ENCODE results near the gene KCNK16. TPM values are rescaled to one million over a fixed set of nuclear protein-coding genes. Genes with fewer than 3 reads are reported as not detected.

KCNK16 gene
- total and polyA plus RNA-seq, 10 of the 15 experiments (the other 5 are each of a cell fraction or from before 2014, with no cell fraction given): not detected

GRCh38 chr6:39273406-39273821 is 49.1 kb downstream of the KCNK16 start:
- no peaks in the 10 kb centered on the region for H3K36me3 ChIP-seq (ENCODE audit: control insufficient read depth in 2 of 2, insufficient read depth in 2 of 2, low read length in 1 of 2)
- POLR2A ChIA-PET: no interaction called here
- no peak overlapping the region for H3K9ac ChIP-seq (ENCODE audit: control insufficient read depth, insufficient read depth, low read length)
- FAIRE-seq: no peak
- H2AFZ ChIP-seq (ENCODE audit: control insufficient read depth, low read depth, low read length): no peak overlapping the region
- H3K27me3 ChIP-seq (replicated peaks in 1 of 2; ENCODE audit: control insufficient read depth in 2 of 2, insufficient read depth in 2 of 2, low read length in 1 of 2): no peaks in the 10 kb centered on the region; a peak in 1 of 4 replicates
- no peak for DNase-seq (ENCODE audit: low read depth, low spot score)
- no peak overlapping the region for H3K4me2 ChIP-seq (ENCODE audit: control insufficient read depth, insufficient read depth)
- CTCF ChIA-PET: interaction anchor here (1.1 to 2.0 kb wide), 2 partner anchors 29 to 76 kb away, joined by 3 to 6 read pairs; no protein-coding TSS in a partner anchor
- TF ChIP-seq CREM (IDR thresholded peaks at IDR 0.05; ENCODE audit: low read depth): no peak
- TF ChIP-seq ZNF384 (IDR thresholded peaks at IDR 0.05; ENCODE audit: borderline replicate concordance, low read depth, low read length): no peak
- TF ChIP-seq, protein P1, sequence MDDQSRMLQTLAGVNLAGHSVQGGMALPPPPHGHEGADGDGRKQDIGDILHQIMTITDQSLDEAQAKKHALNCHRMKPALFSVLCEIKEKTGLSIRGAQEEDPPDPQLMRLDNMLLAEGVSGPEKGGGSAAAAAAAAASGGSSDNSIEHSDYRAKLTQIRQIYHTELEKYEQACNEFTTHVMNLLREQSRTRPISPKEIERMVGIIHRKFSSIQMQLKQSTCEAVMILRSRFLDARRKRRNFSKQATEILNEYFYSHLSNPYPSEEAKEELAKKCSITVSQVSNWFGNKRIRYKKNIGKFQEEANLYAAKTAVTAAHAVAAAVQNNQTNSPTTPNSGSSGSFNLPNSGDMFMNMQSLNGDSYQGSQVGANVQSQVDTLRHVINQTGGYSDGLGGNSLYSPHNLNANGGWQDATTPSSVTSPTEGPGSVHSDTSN (IDR thresholded peaks at IDR 0.05; ENCODE audit: insufficient replicate concordance, low read depth, low read length): no peak
- no peak for TF ChIP-seq POU2F2 (IDR thresholded peaks at IDR 0.05; ENCODE audit: borderline replicate concordance, low read depth, low read length)
- TF ChIP-seq ATF3 (IDR thresholded peaks at IDR 0.05; ENCODE audit: borderline replicate concordance, extremely low read depth, low read depth, low read length): no peak
- no peak for TF ChIP-seq NFYA (IDR thresholded peaks at IDR 0.05; ENCODE audit: borderline replicate concordance, low read depth, low read length)
- TF ChIP-seq, protein P2, sequence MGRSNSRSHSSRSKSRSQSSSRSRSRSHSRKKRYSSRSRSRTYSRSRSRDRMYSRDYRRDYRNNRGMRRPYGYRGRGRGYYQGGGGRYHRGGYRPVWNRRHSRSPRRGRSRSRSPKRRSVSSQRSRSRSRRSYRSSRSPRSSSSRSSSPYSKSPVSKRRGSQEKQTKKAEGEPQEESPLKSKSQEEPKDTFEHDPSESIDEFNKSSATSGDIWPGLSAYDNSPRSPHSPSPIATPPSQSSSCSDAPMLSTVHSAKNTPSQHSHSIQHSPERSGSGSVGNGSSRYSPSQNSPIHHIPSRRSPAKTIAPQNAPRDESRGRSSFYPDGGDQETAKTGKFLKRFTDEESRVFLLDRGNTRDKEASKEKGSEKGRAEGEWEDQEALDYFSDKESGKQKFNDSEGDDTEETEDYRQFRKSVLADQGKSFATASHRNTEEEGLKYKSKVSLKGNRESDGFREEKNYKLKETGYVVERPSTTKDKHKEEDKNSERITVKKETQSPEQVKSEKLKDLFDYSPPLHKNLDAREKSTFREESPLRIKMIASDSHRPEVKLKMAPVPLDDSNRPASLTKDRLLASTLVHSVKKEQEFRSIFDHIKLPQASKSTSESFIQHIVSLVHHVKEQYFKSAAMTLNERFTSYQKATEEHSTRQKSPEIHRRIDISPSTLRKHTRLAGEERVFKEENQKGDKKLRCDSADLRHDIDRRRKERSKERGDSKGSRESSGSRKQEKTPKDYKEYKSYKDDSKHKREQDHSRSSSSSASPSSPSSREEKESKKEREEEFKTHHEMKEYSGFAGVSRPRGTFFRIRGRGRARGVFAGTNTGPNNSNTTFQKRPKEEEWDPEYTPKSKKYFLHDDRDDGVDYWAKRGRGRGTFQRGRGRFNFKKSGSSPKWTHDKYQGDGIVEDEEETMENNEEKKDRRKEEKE (IDR thresholded peaks at IDR 0.05): no peak
- TF ChIP-seq, protein P3, sequence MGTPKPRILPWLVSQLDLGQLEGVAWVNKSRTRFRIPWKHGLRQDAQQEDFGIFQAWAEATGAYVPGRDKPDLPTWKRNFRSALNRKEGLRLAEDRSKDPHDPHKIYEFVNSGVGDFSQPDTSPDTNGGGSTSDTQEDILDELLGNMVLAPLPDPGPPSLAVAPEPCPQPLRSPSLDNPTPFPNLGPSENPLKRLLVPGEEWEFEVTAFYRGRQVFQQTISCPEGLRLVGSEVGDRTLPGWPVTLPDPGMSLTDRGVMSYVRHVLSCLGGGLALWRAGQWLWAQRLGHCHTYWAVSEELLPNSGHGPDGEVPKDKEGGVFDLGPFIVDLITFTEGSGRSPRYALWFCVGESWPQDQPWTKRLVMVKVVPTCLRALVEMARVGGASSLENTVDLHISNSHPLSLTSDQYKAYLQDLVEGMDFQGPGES (IDR thresholded peaks at IDR 0.05): no peak
- TF ChIP-seq SMARCA5 (IDR thresholded peaks at IDR 0.05): no peak
- TF ChIP-seq ATF7 (IDR thresholded peaks at IDR 0.05; ENCODE audit: low read depth): no peak
- TF ChIP-seq LARP7 (IDR thresholded peaks at IDR 0.05): no peak
- no peak for TF ChIP-seq RUNX3 (IDR thresholded peaks at IDR 0.05; ENCODE audit: low read length)
- TF ChIP-seq, protein P4, sequence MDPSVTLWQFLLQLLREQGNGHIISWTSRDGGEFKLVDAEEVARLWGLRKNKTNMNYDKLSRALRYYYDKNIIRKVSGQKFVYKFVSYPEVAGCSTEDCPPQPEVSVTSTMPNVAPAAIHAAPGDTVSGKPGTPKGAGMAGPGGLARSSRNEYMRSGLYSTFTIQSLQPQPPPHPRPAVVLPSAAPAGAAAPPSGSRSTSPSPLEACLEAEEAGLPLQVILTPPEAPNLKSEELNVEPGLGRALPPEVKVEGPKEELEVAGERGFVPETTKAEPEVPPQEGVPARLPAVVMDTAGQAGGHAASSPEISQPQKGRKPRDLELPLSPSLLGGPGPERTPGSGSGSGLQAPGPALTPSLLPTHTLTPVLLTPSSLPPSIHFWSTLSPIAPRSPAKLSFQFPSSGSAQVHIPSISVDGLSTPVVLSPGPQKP (IDR thresholded peaks at IDR 0.05; ENCODE audit: low read depth, low read length): no peak
- no peak for TF ChIP-seq NFYB (IDR thresholded peaks at IDR 0.05; ENCODE audit: insufficient read depth, low read depth, low read length)
- intact Hi-C loops (cut with micrococcal nuclease; ENCODE audit: unreplicated experiment) (no loop called here), in situ Hi-C loops (cut with MboI) (no loop called here)
- ATAC-seq: no peak
- H3K79me2 ChIP-seq (ENCODE audit: control insufficient read depth, insufficient read depth, low read length): no peaks in the 10 kb centered on the region
- no peaks in the 10 kb centered on the region for H3K4me1 ChIP-seq (ENCODE audit: control insufficient read depth, insufficient read depth, low read length)
- no peak overlapping the region for H3K27ac ChIP-seq (ENCODE audit: control insufficient read depth, insufficient read depth)
- no peak overlapping the region for H3K4me3 ChIP-seq
- H4K20me1 ChIP-seq (ENCODE audit: control insufficient read depth, insufficient read depth): no peaks in the 10 kb centered on the region
- no TSS peak for BruUV-seq (replicated peaks)
- SMC1A ChIA-PET (ENCODE audit: uncharacterized antibody, unreplicated experiment): no interaction called here
- H3K9me3 ChIP-seq (replicated peaks; ENCODE audit: control insufficient read depth, insufficient read depth, low read length): no peaks in the 10 kb centered on the region
- WGBS (ENCODE audit: insufficient coverage, insufficient replicate concordance, low lambda C conversion rate, missing lambda C conversion rate): 14% methylated on average over 5 of the region's 6 CpGs
- RAD21 ChIA-PET (ENCODE audit: unreplicated experiment): no interaction called here

All from GM12878 (cell line).